ENCODE data around the gene AKT3. TPM values are rescaled to one million over a fixed set of nuclear protein-coding genes. Genes with fewer than 3 reads are reported as not detected.
A peak's percentile ranks its signal among the peaks of the same experiment; 100 is the strongest.

AKT3 gene
- total RNA-seq, 1 donor from 2014 or later: 29.9 TPM

DNA sequence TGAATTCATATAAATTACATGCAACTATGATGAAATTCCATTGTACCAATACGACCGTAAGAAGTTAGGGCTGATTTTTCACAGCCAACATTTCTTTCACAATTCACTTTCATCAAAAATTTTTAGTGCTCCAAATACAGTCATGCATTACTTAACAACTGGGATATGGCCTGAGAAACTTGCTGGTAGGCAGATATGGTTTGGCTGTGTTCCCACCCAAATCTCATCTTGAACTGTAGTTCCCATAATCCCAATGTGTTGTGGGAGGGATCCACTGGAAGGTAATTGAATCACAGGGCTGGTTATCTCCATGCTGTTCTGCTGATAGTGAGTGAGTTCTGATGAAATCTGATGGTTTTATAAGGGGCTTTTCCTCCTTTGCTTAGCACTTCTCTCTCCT, 244.4 kb downstream of the AKT3 start:
- no peaks in the 10 kb centered on the region for H3K27me3 Mint-ChIP-seq
- H3K27ac Mint-ChIP-seq: no peak overlapping the region
- no peak for TF ChIP-seq CTCF (conservative IDR thresholded peaks at IDR 0.05)
- peaks cover 7% of the 10 kb centered on the region for H3K9me3 Mint-ChIP-seq
- H3K4me1 Mint-ChIP-seq (ENCODE audit: unreplicated experiment): no peaks in the 10 kb centered on the region
- DNase-seq (ENCODE audit: extremely low spot score, unreplicated experiment): no peak
- H3K36me3 Mint-ChIP-seq: peaks cover 7% of the 10 kb centered on the region
- no peak overlapping the region for H3K4me3 Mint-ChIP-seq

DNA sequence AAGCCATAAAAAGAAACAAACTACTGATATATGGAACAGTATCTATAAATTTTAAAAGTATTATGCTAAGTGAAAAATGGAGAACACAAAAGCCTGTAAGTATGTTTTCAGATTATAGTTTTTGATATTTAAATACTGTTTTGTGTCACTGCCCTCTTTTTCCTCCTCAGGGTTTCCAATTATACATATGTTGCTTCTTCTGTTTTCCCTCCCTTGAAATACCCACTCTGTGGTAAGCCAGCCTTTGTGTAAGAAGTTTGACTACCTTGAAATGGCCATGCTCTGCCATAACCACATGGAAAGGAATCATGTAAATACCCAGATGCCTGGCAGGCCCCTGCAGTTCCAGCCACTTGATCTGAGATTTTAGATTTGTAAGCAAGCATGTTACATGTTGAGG, 248.3 kb downstream of the AKT3 start:
- Mint-ChIP-seq H3K4me1 (ENCODE audit: unreplicated experiment) (no peaks in the 10 kb centered on the region), H3K27ac (no peak overlapping the region), H3K27me3 (no peaks in the 10 kb centered on the region), H3K9me3 (peaks cover 7% of the 10 kb centered on the region), H3K4me3 (no peak overlapping the region), H3K36me3 (peaks cover 7% of the 10 kb centered on the region)
- no peak for TF ChIP-seq CTCF (conservative IDR thresholded peaks at IDR 0.05)
- DNase-seq (ENCODE audit: extremely low spot score, unreplicated experiment): no peak

- no peak for DNase-seq (ENCODE audit: extremely low spot score, unreplicated experiment)
- H3K27me3 Mint-ChIP-seq: no peaks in the 10 kb centered on the region
These were observed 251.6 kb downstream of the AKT3 start for GRCh38 chr1:243598433-243598832.

DNA sequence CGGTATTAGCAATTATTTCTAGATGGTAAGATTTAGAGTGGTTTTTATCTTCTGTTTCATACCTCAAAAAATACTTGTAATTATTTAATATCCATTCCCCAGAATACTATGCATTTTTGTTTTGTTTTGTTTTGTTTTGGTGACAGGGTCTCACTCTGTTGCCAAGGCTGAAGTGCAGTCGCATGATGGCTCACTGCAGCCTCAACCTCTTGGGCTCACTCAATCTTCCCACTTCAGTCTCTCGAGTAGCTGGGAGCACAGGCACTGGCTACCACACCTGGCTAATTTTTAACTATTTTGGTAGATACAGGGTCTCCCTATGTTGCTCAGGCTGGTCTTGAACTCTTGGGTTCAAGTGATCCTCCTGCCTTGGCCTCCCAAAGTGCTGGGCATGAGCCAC, 252.7 kb downstream of the AKT3 start:
- Mint-ChIP-seq H3K9me3 (peaks cover 7% of the 10 kb centered on the region), H3K4me1 (ENCODE audit: unreplicated experiment) (no peaks in the 10 kb centered on the region), H3K4me3 (no peak overlapping the region), H3K27me3 (no peaks in the 10 kb centered on the region), H3K36me3 (peaks cover 3% of the 10 kb centered on the region), H3K27ac (no peak overlapping the region)
- no peak for DNase-seq (ENCODE audit: extremely low spot score, unreplicated experiment)
- TF ChIP-seq CTCF (conservative IDR thresholded peaks at IDR 0.05): no peak

More at GRCh38 chr1:243598433-243598832, 251.6 kb downstream of the AKT3 start:
- TF ChIP-seq CTCF (conservative IDR thresholded peaks at IDR 0.05): no peak
- Mint-ChIP-seq H3K9me3 (peaks cover 7% of the 10 kb centered on the region), H3K4me1 (ENCODE audit: unreplicated experiment) (no peaks in the 10 kb centered on the region), H3K27ac (peak overlapping the region; percentile 73), H3K4me3 (no peak overlapping the region), H3K36me3 (peaks cover 3% of the 10 kb centered on the region)

DNA sequence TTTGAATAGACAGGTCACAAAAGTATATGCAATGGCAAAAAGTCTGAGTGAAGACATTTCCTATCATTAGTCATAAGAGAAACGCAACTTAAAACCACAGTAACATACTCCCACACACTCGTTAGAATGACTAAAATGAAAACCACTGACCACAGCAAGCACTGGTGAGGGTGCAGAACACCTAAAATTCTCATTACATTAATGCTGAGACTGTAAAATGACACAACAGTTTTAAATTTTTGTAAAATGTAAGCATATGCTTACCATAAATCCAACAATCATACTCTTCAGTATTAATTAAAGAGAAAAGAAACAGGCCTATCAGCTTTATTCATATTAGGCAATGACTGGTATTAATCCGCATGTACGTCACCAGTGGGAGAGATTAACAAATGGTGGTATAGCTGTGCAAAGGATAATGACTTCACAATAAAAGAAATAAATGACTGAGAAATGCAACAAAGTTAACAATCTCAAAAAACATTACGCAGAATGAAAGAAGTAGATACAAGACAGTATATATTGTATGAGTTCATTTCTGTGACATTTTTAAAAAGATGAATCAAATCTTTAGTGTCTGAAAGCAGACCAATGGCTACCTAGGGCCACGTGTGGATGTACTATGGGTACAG, 253.5 kb downstream of the AKT3 start:
- TF ChIP-seq CTCF (conservative IDR thresholded peaks at IDR 0.05): no peak
- H3K9me3 Mint-ChIP-seq: peaks cover 3% of the 10 kb centered on the region
- H3K36me3 Mint-ChIP-seq: no peaks in the 10 kb centered on the region
- H3K27ac Mint-ChIP-seq: no peak overlapping the region
- H3K27me3 Mint-ChIP-seq: no peaks in the 10 kb centered on the region
- DNase-seq (ENCODE audit: extremely low spot score, unreplicated experiment): no peak
- H3K4me3 Mint-ChIP-seq: no peak overlapping the region
- H3K4me1 Mint-ChIP-seq (ENCODE audit: unreplicated experiment): no peaks in the 10 kb centered on the region

Measured in type B pancreatic cell (in vitro differentiated cells).